ENCODE data around the gene HNRNPL. TPM values are rescaled to one million over a fixed set of nuclear protein-coding genes. Genes with fewer than 3 reads are reported as not detected.
"Not testable (repeated sequence)": the region's sequence is repeated elsewhere in the genome, so short reads cannot be mapped to it uniquely, and the experiment has no call there.

HNRNPL gene
- total and polyA plus RNA-seq, 9 of the 15 experiments (the other 6 are each of a cell fraction or from before 2014, with no cell fraction given) = 39.5 to 610 (median 299) TPM

- H3K9me1 ChIP-seq (ENCODE audit: control insufficient read depth, insufficient read depth, low read length); ATAC-seq; FAIRE-seq; POLR2A ChIA-PET; intact Hi-C loops (cut with micrococcal nuclease); H3K9me3 ChIP-seq (replicated peaks; ENCODE audit: control insufficient read depth, insufficient read depth, low read depth, low read length); H2AFZ ChIP-seq (ENCODE audit: low read depth, low read length); H3K27ac ChIP-seq (ENCODE audit: extremely low read depth, low read depth, low read length); in situ Hi-C loops (cut with MboI); DNase-seq (ENCODE audit: extremely low read depth in 1 of 4, low spot score in 3 of 4); H3K4me2 ChIP-seq (ENCODE audit: insufficient read depth, low read length); H3K4me3 ChIP-seq; CTCF ChIA-PET (ENCODE audit: low intra/inter-chr PET ratio); H3K36me3 ChIP-seq (ENCODE audit: control insufficient read depth, insufficient read depth, low read length); H3K9ac ChIP-seq (ENCODE audit: insufficient read depth in 1 of 2, low read depth in 2 of 2, low read length in 2 of 2); H3K27me3 ChIP-seq (ENCODE audit: control insufficient read depth in 2 of 2, insufficient read depth in 2 of 2, low read length in 2 of 2); H4K20me1 ChIP-seq (replicated peaks; ENCODE audit: control insufficient read depth, insufficient read depth, low read length); BruUV-seq (replicated peaks): not testable (repeated sequence)
- WGBS (ENCODE audit: insufficient coverage, low coverage, missing lambda C conversion rate) = 69% methylated on average over 3 of the region's 37 CpGs
- peaks cover 20 to 57% of the 10 kb centered on the region in 2 experiments for H3K4me1 ChIP-seq (replicated peaks in 1 of 2; ENCODE audit: control insufficient read depth in 2 of 2, insufficient read depth in 2 of 2, low read length in 2 of 2)
- H3K79me2 ChIP-seq (ENCODE audit: control insufficient read depth, insufficient read depth, low read length) = peaks cover 15% of the 10 kb centered on the region
Measured at GRCh38 chr19:38855751-38856150, 6.0 kb upstream of the HNRNPL start.

GRCh38 chr19:38854961-38855360, 5.2 kb upstream of the HNRNPL start:
- H2AFZ ChIP-seq (ENCODE audit: low read depth, low read length); H3K27ac ChIP-seq (ENCODE audit: extremely low read depth, low read depth, low read length); H3K4me2 ChIP-seq (ENCODE audit: insufficient read depth, low read length); H4K20me1 ChIP-seq (replicated peaks; ENCODE audit: control insufficient read depth, insufficient read depth, low read length); H3K9me1 ChIP-seq (ENCODE audit: control insufficient read depth, insufficient read depth, low read length); POLR2A ChIA-PET; H3K36me3 ChIP-seq (ENCODE audit: control insufficient read depth, insufficient read depth, low read length); H3K9ac ChIP-seq (ENCODE audit: insufficient read depth in 1 of 2, low read depth in 2 of 2, low read length in 2 of 2); ATAC-seq; FAIRE-seq; CTCF ChIA-PET (ENCODE audit: low intra/inter-chr PET ratio); H3K27me3 ChIP-seq (ENCODE audit: control insufficient read depth in 2 of 2, insufficient read depth in 2 of 2, low read length in 2 of 2); intact Hi-C loops (cut with micrococcal nuclease); in situ Hi-C loops (cut with MboI); H3K4me3 ChIP-seq; H3K9me3 ChIP-seq (replicated peaks; ENCODE audit: control insufficient read depth, insufficient read depth, low read depth, low read length); BruUV-seq (replicated peaks): not testable (repeated sequence)
- 10% methylated on average over 2 of the region's 3 CpGs for WGBS (ENCODE audit: insufficient coverage, low coverage, missing lambda C conversion rate)
- H3K4me1 ChIP-seq (replicated peaks in 1 of 2; ENCODE audit: control insufficient read depth in 2 of 2, insufficient read depth in 2 of 2, low read length in 2 of 2) = peaks cover 17 to 52% of the 10 kb centered on the region in 2 experiments
- peaks cover 15% of the 10 kb centered on the region for H3K79me2 ChIP-seq (ENCODE audit: control insufficient read depth, insufficient read depth, low read length)
- peak in 1 of 4 experiments; percentile 60 for DNase-seq (ENCODE audit: extremely low read depth in 1 of 4, low spot score in 3 of 4)
- TF ChIP-seq ZNF592 (IDR thresholded peaks at IDR 0.05) = 0 out of 2 replicates have a peak, but pooled peaks have one; percentile 27
- TF ChIP-seq TAL1 (IDR thresholded peaks at IDR 0.05) = peak; percentile 66; the same call in 1 of the 2 replicates
- TF ChIP-seq EP400 (IDR thresholded peaks at IDR 0.05) = peak; percentile 43; the same call in 1 of the 2 replicates
- peak; percentile 58 to 81; a peak in 3 of 4 replicates for TF ChIP-seq MNT (conservative IDR thresholded peaks at IDR 0.05)
- peak in 1 of 2 experiments; percentile 60; a peak in 1 of 4 replicates for TF ChIP-seq HDAC1 (IDR thresholded peaks at IDR 0.05)
- peak; percentile 60; the same call in 1 of the 2 replicates for TF ChIP-seq DPF2 (IDR thresholded peaks at IDR 0.05)
- TF ChIP-seq FOXK2 (conservative IDR thresholded peaks at IDR 0.05 in 1 of 2, IDR thresholded peaks at IDR 0.05 in 1 of 2; ENCODE audit: low read depth in 2 of 2) = peak in 1 of 2 experiments; percentile 38; a peak in 1 of 4 replicates
- TF ChIP-seq CTBP1 (IDR thresholded peaks at IDR 0.05; ENCODE audit: borderline replicate concordance) = peak; percentile 39; the same call in 1 of the 2 replicates
- peak; percentile 84 for TF ChIP-seq CBFA2T3 (IDR thresholded peaks at IDR 0.05)
- peak; percentile 49 for TF ChIP-seq TCF3 (CRISPR knock-in tag; IDR thresholded peaks at IDR 0.05)
- peak; percentile 76 for TF ChIP-seq ARID1B (IDR thresholded peaks at IDR 0.05)
- peak in 1 of 2 experiments; percentile 10; a peak in 1 of 4 replicates for TF ChIP-seq TRIM24 (IDR thresholded peaks at IDR 0.05)
